ENCODE data around the gene CHN1. TPM values are rescaled to one million over a fixed set of nuclear protein-coding genes. Genes with fewer than 3 reads are reported as not detected.
A peak's percentile ranks its signal among the peaks of the same experiment; 100 is the strongest.

CHN1 gene
- total RNA-seq, 2 experiments from 2014 or later = 0.68 to 1.5 TPM

DNA sequence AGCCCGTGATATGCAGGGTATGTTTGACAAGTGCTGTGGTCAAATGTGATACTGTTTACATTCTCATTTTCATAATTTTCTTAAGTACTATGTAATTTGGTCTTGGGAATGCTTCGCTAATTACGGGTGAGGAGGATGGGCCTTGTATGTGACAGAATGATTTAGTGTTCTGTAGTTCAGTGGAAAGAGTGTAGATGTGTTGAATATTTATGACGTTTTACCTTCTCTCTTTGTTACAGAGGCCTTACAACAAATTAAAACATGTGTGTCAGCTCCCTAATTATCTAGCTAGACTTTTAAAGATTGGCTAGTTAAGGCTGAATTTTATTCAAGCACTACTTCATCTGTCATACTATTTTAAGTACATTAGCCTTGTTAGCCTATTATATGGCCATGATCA, 230.3 kb downstream of the CHN1 start:
- POLR2A ChIA-PET = no interaction called here
- Mint-ChIP-seq H3K4me1 (peaks cover 36% of the 10 kb centered on the region), H3K4me3 (no peak overlapping the region), H3K27ac (no peak overlapping the region), H3K36me3 (ENCODE audit: low read depth) (no peaks in the 10 kb centered on the region), H3K27me3 (no peaks in the 10 kb centered on the region), H3K9me3 (no peaks in the 10 kb centered on the region)
- CTCF ChIA-PET = interaction anchor here (1.0 to 6.7 kb wide), 3 partner anchors 25 to 77 kb away, joined by 3 to 37 read pairs (median 13); no protein-coding TSS in a partner anchor
- no peak for DNase-seq

DNA sequence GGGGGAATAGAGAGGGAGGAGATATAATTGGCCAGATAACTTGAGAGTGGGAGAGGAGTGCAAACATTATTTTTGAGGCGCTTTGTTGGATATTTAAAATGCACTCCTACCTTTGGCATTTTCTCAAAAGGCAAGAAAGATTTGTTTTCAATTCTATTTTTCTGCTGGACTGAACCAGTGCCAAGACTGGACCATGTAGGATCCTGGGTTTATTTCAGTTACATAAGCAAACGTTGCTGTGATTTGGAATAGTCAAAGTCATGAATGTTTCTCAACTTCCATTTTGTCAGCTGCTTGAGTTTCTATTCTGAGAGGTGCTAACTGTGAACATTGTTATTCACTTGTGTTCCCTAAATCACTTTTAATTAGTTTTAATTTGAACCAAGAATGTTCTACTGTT, 232.0 kb downstream of the CHN1 start:
- POLR2A ChIA-PET = no interaction called here

DNA sequence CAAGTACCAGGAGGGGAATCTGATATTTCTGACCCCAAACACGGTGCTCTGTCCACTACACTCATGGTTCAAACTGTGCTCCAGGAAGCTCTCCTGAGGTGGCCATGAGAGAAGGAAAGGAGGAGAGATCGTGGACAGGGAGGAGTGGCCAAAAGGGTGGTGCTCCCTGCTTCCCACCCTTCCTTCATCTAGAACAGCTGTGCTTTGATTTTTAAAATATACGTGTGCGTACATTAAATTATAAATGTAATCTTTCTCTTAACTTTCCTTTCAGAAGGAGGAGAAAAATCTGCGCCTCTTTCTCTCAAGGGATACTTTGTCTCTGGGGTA, 232.7 kb downstream of the CHN1 start:
- Mint-ChIP-seq H3K4me3 (no peak overlapping the region), H3K9me3 (no peaks in the 10 kb centered on the region), H3K36me3 (ENCODE audit: low read depth) (no peaks in the 10 kb centered on the region), H3K4me1 (peaks cover 16% of the 10 kb centered on the region), H3K27ac (no peak overlapping the region), H3K27me3 (no peaks in the 10 kb centered on the region)
- DNase-seq = no peak
- CTCF ChIA-PET = interaction anchor here (0.8 to 2.3 kb wide), 8 partner anchors 9 to 479 kb away, joined by 3 to 17 read pairs (median 4); no protein-coding TSS in a partner anchor
- POLR2A ChIA-PET = interaction anchor here (1.2 kb wide), 1 partner anchor 23 kb away, joined by 3 read pairs; no protein-coding TSS in a partner anchor

More for the DNA sequence above, 232.0 kb downstream of the CHN1 start:
- H3K9me3 Mint-ChIP-seq = no peaks in the 10 kb centered on the region
- peaks cover 24% of the 10 kb centered on the region for H3K4me1 Mint-ChIP-seq
- CTCF ChIA-PET = interaction anchor here (1.0 to 6.7 kb wide), 2 partner anchors 8 to 23 kb away, joined by 4 to 37 read pairs; no protein-coding TSS in a partner anchor
- no peak overlapping the region for H3K4me3 Mint-ChIP-seq
- no peak overlapping the region for H3K27ac Mint-ChIP-seq
- no peaks in the 10 kb centered on the region for H3K27me3 Mint-ChIP-seq
- H3K36me3 Mint-ChIP-seq (ENCODE audit: low read depth) = no peaks in the 10 kb centered on the region
- no peak for DNase-seq

DNA sequence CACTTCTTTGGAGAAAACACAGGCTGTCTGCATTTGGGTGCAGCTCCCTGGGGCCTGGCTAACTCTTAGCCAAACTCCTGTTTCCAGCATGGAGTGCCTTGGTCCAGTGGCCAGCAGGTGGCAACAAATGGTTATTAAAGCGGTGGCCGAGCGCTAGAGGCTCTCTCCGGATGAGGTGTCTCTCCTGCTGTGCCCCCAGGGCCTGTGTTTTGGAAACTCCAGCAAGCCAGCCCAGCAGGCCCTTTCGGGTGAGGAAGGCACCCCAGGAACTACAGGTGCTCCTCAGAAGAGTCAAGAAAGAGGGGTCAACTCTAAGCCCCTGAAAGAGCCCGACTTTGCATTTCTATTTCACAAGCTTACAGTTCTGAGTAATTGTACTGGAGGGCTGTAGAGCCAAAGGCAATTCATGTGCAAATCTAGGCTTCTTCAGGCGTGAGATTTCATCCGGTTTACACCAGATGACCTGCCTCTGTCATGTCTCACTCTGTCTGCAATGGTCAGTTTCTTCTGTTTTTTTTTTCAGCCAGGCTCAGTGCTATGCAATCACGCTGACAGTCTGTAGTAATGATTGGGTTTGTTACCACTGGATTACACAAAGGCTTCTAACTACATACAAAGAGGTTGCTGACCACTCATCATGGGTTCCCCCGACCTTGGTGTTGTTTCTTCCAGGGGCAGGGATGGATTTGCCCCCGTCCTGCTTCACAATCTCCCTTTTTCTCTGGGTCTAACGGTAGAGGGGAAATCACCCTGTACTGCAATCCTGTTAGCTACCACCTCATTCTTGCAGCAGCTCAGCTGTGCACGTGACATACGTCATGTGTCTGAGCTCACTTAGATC, 233.3 kb downstream of the CHN1 start:
- peaks cover 14% of the 10 kb centered on the region for H3K4me1 Mint-ChIP-seq

GRCh38 chr2:174771136-174771535, 234.0 kb downstream of the CHN1 start:
- Mint-ChIP-seq H3K36me3 (ENCODE audit: low read depth) (no peaks in the 10 kb centered on the region), H3K4me1 (peaks cover 8% of the 10 kb centered on the region), H3K27me3 (peaks cover 2% of the 10 kb centered on the region), H3K4me3 (no peak overlapping the region), H3K27ac (no peak overlapping the region), H3K9me3 (no peaks in the 10 kb centered on the region)
- ChIA-PET POLR2A (no interaction called here), CTCF (interaction anchor here (0.6 to 2.3 kb wide), 12 partner anchors 8 to 459 kb away, joined by 3 to 17 read pairs (median 5); no protein-coding TSS in a partner anchor)
- no peak for DNase-seq

More for the DNA sequence above, 233.3 kb downstream of the CHN1 start:
- CTCF ChIA-PET = interaction anchor here (0.6 to 2.3 kb wide), 13 partner anchors 9 to 479 kb away, joined by 3 to 17 read pairs (median 3); no protein-coding TSS in a partner anchor
- H3K27ac Mint-ChIP-seq = no peak overlapping the region
- no peaks in the 10 kb centered on the region for H3K36me3 Mint-ChIP-seq (ENCODE audit: low read depth)
- DNase-seq = peak; percentile 45
- no peaks in the 10 kb centered on the region for H3K9me3 Mint-ChIP-seq
- POLR2A ChIA-PET = interaction anchor here (1.2 kb wide), 1 partner anchor 23 kb away, joined by 3 read pairs; no protein-coding TSS in a partner anchor
- H3K4me3 Mint-ChIP-seq = no peak overlapping the region
- H3K27me3 Mint-ChIP-seq = no peaks in the 10 kb centered on the region

DNA sequence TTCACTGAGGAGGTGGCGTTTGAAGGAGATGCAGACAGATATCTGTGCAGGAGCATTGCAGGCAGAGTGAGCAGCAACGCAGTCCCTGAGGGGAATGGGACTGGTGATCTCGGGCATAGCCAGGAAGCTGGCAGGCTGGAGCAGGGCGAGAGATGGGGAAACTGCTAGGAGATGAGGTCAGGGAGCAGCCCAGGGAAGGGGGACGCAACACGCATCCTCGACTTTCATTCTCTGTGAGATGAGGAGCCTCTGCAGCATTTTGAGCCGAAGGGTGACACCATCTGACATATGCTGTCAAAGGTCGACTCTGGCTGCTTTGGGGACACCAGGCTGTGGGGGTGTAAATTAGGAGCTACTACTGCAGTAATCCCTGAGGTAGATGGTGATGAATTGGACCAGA, 236.6 kb downstream of the CHN1 start:
- no peaks in the 10 kb centered on the region for H3K36me3 Mint-ChIP-seq (ENCODE audit: low read depth)
- no peaks in the 10 kb centered on the region for H3K9me3 Mint-ChIP-seq
- H3K4me1 Mint-ChIP-seq = no peaks in the 10 kb centered on the region
- DNase-seq = no peak
- no peak overlapping the region for H3K27ac Mint-ChIP-seq
- H3K4me3 Mint-ChIP-seq = no peak overlapping the region
- ChIA-PET CTCF (no interaction called here), POLR2A (no interaction called here)
- H3K27me3 Mint-ChIP-seq = peaks cover 2% of the 10 kb centered on the region

DNA sequence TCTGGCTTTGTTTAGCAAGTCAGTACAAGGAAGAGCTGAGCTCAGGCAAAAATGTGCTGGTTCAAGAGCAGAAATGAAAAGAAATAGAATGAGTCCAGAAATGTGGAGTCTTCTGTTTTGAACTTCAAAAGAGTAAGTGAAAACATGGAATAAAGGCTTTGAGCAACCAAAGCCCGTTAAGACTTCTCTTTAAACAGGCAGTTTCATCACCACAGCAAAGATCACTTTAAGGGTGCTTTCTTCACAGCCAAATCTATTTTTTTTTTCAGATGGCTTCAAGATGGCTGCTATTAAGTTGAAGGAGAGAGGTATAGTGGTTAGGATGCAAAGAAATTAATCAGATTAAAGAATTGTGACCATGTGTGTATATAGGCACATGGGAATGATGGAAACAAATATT, 238.9 kb downstream of the CHN1 start:
- Mint-ChIP-seq H3K27me3 (peaks cover 4% of the 10 kb centered on the region), H3K36me3 (ENCODE audit: low read depth) (no peaks in the 10 kb centered on the region), H3K9me3 (no peaks in the 10 kb centered on the region), H3K4me3 (no peak overlapping the region), H3K27ac (no peak overlapping the region), H3K4me1 (peaks cover 4% of the 10 kb centered on the region)
- CTCF ChIA-PET = interaction anchor here (0.7 to 4.0 kb wide), 2 partner anchors 17 to 271 kb away, joined by 3 to 18 read pairs; no protein-coding TSS in a partner anchor
- POLR2A ChIA-PET = no interaction called here
- DNase-seq = no peak

DNA sequence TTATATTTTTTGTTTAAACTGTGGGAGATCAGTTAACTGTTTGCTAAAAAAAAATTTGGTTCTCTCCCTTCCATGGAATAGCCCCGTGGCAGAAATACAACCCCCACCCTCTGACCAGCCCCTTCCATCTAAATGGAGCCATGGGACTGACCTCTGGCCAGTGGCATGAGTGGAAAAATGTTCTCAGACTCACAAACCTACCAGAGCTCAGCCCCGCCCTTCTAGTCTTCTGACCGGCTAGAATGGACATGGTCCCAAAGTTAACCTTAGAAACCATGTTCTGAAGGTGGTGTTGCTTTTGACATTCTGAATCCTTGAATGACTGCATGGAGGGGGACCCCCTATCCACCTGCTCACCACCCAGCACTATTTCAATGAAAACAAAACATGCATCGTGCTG, 239.6 kb downstream of the CHN1 start:
- H3K9me3 Mint-ChIP-seq = no peaks in the 10 kb centered on the region
- ChIA-PET POLR2A (no interaction called here), CTCF (interaction anchor here (1.5 to 4.0 kb wide), 2 partner anchors 8 to 16 kb away, joined by 4 to 18 read pairs; no protein-coding TSS in a partner anchor)
- H3K27me3 Mint-ChIP-seq = peaks cover 6% of the 10 kb centered on the region
- H3K27ac Mint-ChIP-seq = no peak overlapping the region
- no peaks in the 10 kb centered on the region for H3K36me3 Mint-ChIP-seq (ENCODE audit: low read depth)
- no peak for DNase-seq
- H3K4me3 Mint-ChIP-seq = no peak overlapping the region
- H3K4me1 Mint-ChIP-seq = peaks cover 4% of the 10 kb centered on the region

DNA sequence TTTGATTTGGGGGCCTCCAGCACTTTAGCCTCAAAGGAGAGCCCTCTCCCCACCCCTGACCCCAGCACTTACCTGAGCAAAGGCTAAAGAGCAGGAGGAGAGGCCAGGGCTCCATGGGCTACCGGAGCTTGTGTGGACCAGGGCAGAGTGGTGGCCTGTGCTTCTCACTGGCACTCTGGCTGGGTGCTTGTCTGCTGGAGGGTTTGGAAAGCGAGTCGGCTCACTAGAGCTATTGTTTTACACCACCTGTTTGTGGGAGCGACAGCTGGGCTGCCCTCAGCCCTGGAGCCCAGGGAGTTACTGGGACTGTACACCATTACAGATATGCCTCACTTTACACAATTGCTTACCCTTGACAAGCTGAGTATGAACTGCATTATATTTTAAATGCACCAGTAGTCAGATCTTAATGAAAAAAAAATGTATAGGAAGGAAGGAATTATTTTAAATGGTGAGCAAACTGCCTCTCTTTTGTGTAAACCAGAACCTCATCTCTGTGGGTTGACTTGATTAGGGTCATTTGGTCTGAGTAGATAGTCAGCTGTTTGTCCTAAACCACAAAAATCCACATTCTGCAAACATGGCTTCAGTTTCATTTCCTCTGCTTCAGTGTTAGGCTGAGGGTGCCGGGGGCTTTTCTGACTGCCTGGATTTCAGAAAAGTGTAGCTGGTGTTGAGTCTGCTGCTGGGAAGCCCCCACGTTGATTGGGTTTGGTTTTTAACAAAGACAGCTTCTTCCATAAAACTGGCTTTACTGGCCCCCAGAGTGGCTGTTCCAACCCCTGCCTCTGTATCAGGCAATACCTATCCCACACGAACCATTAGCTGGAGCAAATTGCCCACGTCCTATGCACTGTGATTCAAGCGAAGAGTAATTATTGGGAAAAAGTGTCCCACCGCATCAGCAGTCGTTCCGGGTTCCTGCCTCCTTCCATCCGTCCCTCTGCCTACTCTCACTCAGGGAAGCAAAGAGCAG, 240.6 kb downstream of the CHN1 start, which contains the start of gene CHRNA1:
Gene CHRNA1, minus strand, starts transcription at position 193 of the 976 bp plus-strand sequence. Its CDS starts 78 bp downstream, at position 115.
- POLR2A ChIA-PET = no interaction called here
- H3K36me3 Mint-ChIP-seq (ENCODE audit: low read depth) = no peaks in the 10 kb centered on the region
- H3K4me1 Mint-ChIP-seq = peaks cover 4% of the 10 kb centered on the region
- peaks cover 8% of the 10 kb centered on the region for H3K27me3 Mint-ChIP-seq
- CTCF ChIA-PET = interaction anchor here (1.2 to 4.0 kb wide), 4 partner anchors 7 to 15 kb away, joined by 4 to 18 read pairs (median 6); no protein-coding TSS in a partner anchor
- no peak within 1 kb of the TSS for H3K4me3 Mint-ChIP-seq
- H3K9me3 Mint-ChIP-seq = no peaks in the 10 kb centered on the region
- H3K27ac Mint-ChIP-seq = no peak within 1 kb of the TSS
- no peak for DNase-seq

- CTCF ChIA-PET = interaction anchor here (1.4 to 4.0 kb wide), 3 partner anchors 8 to 64 kb away, joined by 3 to 18 read pairs (median 9); no protein-coding TSS in a partner anchor
- H3K36me3 Mint-ChIP-seq (ENCODE audit: low read depth) = no peaks in the 10 kb centered on the region
Observed at GRCh38 chr2:174763780-174764179, 241.4 kb downstream of the CHN1 start.

DNA sequence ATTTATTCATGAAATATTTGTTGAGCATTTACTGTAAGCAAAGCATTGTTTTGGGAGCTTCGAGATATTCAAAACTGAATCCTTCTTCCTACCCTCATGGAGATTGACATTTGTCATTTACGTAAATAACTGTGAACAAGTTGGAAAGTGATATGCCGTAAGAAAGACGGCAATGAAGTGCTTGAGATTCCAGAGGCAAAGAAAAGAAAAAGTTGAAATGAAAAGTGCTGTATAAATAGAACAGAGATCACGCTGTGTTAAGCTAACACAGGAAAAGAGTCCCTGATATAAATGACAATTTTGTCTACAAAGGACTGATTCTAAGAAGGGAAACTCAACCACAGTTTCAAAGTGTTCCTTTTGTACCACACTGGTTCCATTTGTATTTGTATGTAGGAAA, 242.7 kb downstream of the CHN1 start:
- peaks cover 4% of the 10 kb centered on the region for H3K4me1 Mint-ChIP-seq
- ChIA-PET POLR2A (no interaction called here), CTCF (interaction anchor here (1.4 to 4.0 kb wide), 3 partner anchors 10 to 63 kb away, joined by 3 to 18 read pairs (median 9); no protein-coding TSS in a partner anchor)
- no peaks in the 10 kb centered on the region for H3K36me3 Mint-ChIP-seq (ENCODE audit: low read depth)
- H3K27ac Mint-ChIP-seq = no peak overlapping the region
- no peaks in the 10 kb centered on the region for H3K9me3 Mint-ChIP-seq
- peaks cover 8% of the 10 kb centered on the region for H3K27me3 Mint-ChIP-seq
- DNase-seq = no peak
- H3K4me3 Mint-ChIP-seq = no peak overlapping the region

More at GRCh38 chr2:174763780-174764179, 241.4 kb downstream of the CHN1 start:
- no peak overlapping the region for H3K27ac Mint-ChIP-seq
- peaks cover 8% of the 10 kb centered on the region for H3K27me3 Mint-ChIP-seq
- no peak overlapping the region for H3K4me3 Mint-ChIP-seq
- POLR2A ChIA-PET = no interaction called here
- DNase-seq = no peak
- no peaks in the 10 kb centered on the region for H3K9me3 Mint-ChIP-seq
- H3K4me1 Mint-ChIP-seq = peaks cover 4% of the 10 kb centered on the region

DNA sequence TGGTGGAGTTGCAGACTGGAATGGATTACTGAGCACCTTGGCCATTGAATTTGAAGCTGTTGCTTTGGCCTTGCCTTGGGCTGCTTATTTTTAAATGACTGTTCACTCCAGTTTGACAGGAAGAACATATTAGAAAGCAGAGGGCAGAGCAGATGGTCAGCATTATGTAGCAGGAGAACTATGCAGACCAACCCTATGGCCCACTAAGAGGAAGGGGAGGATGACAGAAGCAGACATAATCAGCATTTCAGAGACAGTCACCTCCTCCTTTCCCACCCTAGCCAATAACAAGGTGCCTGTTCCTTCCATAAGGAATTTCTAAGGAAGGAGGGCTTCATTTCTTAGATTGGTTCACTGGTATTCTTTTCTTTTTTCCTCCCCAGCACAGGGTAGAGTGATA, 243.3 kb downstream of the CHN1 start:
- CTCF ChIA-PET = interaction anchor here (1.6 kb wide), 1 partner anchor 13 kb away, joined by 7 read pairs; no protein-coding TSS in a partner anchor
- POLR2A ChIA-PET = no interaction called here
- no peak overlapping the region for H3K27ac Mint-ChIP-seq

More for the DNA sequence above, 243.3 kb downstream of the CHN1 start:
- Mint-ChIP-seq H3K4me3 (no peak overlapping the region), H3K9me3 (no peaks in the 10 kb centered on the region), H3K4me1 (peaks cover 4% of the 10 kb centered on the region), H3K36me3 (ENCODE audit: low read depth) (no peaks in the 10 kb centered on the region), H3K27me3 (peaks cover 8% of the 10 kb centered on the region)
- DNase-seq = no peak

Data from activated CD4-positive, alpha-beta memory T cell treated with anti-CD3 and anti-CD28 coated beads, Interleukin-2, amount 10 ng/mL, durations not matched to agents 7 days and 5 days (primary cell).